NCI-H2081 treated with DMSO at 0.1 percent for 48 hours (cell line): ENCODE results near the gene SETD1B.
"Not testable (repeated sequence)": the region's sequence is repeated elsewhere in the genome, so short reads cannot be mapped to it uniquely, and the experiment has no call there.

ENCODE experiments used
- DNase-seq: peaks from one replicate; lab custom pipeline; 2025; lab: John Stamatoyannopoulos, UW

The SETD1B gene

DNA sequence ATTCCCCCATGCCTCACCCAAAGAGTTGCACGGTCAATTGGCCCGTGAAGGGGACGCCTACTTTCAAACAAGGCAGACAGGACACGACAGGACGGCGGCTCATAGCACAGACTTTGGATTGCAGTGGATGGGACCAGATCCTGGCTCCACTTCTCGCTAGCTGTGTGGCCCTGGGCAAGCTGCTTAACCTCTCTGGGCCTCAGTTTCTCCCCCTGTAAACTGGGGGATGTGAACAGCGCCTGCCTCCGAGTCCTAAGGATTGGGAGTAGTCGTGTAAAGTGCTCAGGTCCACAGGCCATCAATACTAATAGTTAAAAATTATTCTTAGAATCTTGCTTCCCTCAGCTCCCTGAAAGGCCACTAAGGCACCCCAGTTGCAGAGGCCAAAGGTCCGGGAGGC, 23.4 kb upstream of the SETD1B start:
- DNase-seq: no peak

- DNase-seq: no peak
These were observed 22.3 kb upstream of the SETD1B start for GRCh38 chr12:121781484-121781997.

DNA sequence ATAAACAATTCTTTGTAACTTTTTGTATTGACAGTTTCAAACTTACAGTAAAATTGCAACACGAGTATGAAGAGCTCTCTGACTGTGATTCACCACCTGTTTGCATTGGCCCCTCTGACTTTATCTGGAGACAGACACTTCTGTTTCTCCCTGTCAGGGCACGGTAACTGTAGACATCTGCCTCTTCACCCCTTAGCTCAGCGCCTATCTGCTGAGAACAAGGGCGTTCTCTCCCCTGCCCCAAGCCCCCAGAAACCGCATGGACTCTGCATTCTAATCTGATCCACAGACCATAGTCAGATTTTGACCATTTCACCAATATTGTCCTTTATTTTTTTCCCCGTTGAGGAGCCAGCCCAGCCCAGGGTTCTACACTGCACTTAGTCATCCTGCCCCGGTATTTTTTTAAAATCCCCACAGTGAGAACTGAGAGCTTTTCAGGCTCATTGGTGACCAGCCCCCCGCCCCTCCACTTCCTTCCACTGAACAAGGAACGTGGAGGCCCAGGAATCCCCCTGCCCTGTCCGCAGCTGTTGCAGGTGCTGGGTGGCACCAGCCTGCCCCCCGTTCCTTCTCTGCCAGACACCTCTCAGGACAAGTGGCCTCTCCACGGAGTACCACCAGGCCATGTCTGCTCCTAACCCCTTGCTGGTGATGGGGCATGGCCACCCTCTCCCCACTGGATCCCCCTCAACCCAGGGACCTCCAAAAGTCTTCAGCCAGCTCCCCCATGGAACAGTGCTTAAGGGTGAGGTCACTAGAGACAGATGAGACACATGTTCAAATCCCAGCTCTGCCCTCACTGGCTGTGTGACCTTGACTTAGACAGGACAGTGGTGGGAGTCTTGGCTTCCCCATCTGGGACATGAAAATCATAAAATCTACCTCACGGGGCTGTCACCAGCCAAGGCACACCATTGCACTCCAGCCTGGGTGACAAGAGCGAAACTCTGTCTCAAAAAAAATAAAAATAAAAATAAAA, 21.5 kb upstream of the SETD1B start:
- DNase-seq: no peak

DNA sequence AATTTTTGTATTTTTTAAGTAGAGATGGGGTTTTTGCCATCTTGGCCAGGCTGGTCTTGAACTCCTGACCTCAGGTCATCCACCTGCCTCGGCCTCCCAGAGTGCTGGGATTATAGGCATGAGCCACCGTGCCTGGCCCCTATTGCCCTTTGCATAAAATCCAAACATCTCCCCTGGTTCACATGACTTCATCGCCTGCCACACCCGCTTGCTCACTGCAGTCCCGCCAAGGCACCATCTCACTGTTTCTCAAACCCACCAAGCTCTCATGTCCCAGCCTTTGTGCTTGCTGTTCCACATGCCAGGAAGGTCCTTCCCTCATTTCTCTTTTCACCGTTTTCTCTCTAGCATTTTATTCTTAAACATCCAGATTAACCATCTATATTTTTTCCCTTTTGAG, 20.0 kb upstream of the SETD1B start:
- no peak for DNase-seq

GRCh38 chr12:121784460-121784859, 19.3 kb upstream of the SETD1B start:
- no peak for DNase-seq

GRCh38 chr12:121786440-121786825, 17.4 kb upstream of the SETD1B start:
- DNase-seq: no peak

DNA sequence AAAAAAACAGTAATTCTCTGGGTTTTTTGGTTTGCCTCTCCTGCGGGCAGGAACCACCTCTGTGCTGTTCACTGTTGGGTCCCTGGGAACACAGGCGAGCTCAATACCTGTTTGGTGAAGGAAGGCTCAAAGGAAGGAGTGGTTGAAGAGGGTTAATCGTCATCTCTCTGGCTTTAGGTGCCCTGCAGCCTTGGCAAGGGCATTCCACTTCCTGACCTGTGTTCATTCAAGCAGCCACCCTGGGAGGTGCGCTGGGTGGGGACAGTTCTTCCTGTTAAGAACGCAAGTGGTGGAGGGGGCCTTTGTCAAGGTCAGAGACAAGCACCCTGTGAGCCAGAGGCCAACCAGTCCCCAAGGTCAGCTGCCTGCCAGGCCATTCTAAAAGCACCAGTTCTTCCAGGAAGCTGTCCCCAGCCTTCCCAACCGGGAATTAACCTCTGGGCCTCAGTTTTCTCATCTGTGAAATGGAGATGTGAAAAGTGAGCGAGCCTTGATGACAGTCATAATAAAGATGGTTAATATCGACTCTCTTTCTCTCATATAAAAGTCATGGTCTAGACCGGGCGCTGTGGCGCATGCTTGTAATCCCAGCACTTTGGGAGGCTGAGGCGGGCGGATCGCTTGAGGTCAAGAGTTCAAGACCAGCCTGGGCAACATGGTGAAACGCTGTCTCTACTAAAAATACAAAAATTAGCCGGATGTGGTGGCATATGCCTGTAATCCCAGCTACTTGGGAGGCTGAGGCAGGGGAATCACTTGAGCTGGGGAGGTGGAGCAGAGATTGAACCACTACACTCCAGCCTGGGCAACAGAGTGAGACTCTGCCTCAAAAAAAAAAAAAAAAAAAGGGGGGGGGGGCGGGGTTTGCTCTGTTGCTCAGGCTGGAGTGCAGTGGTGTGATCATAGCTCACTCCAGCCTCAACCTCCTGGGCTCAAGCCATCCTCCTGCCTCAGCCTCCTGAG, 16.5 kb upstream of the SETD1B start:
- no peak for DNase-seq

- no peak for DNase-seq
These were observed 15.5 kb upstream of the SETD1B start for GRCh38 chr12:121788176-121788818.

- DNase-seq: no peak
These were observed 14.5 kb upstream of the SETD1B start for GRCh38 chr12:121789233-121789781.

GRCh38 chr12:121789800-121790728, 13.7 kb upstream of the SETD1B start:
- no peak for DNase-seq

- DNase-seq: not testable (repeated sequence)
These were observed 13.0 kb upstream of the SETD1B start for GRCh38 chr12:121790785-121791184.

GRCh38 chr12:121791671-121792551, 11.9 kb upstream of the SETD1B start:
- DNase-seq: no peak

DNA sequence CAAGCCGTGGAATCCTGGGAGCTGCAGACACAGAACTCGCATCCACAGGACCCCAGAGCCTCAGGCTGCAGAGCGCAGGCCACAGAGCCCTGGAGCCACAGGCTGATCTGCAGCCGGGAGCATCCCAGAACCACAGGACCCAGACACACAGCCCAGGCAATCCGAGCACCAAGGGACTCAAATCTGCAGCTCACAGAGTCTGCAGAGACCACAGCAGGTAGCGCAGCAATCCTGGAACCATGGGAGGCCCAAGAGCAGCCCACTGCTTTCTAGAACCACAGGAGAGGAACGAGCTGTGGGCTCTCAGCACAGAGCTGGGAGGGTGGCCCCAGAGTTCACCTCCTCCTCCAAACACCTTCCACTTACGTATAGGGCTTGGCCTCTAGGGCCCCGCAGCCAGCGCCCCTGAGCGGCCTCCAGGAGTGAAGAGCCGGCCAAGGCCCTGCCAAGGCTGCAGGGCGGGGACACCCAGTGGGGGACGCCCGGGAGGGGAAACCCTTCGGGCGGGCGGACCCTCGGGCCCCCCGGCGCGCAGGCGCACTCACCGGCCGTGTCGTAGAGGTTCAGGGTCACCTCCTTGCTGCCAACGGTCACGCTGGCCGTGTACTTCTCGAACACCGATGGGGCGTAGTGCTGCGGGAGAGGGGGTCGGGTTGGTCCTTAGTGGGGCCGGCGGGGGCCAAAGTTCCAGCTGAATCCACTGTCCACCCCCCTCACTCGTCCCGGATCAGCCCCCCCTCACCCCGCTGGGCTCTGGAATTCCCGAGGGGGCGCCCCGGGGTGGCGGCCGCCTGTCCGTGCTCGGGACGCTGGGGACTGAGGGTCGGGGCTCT, 11.0 kb upstream of the SETD1B start:
- no peak for DNase-seq

DNA sequence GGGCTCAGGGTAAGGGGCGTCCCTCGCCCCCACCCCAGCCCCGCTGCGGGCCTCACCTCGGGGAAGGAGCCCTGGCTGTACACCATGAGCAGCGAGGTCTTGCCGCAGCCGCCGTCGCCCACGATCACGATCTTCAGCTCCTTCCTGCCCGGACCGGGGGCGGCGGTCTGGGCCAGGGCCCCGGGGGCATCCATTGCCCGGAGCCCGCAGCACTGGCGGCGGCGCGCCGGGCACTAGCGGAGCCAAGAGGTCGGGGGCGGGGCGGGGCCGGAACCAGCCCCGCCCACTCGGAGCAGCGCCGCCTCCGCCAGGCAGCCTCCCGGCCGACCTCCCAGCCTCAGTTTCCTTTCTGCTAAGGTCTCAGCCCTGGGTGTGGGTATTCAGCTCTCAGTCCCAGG, 10.4 kb upstream of the SETD1B start, which contains the start of gene RHOF:
Gene RHOF, minus strand, starts transcription at position 249 of the 398 bp plus-strand sequence. Its CDS starts 55 bp downstream, at position 194.
- no peak for DNase-seq

DNA sequence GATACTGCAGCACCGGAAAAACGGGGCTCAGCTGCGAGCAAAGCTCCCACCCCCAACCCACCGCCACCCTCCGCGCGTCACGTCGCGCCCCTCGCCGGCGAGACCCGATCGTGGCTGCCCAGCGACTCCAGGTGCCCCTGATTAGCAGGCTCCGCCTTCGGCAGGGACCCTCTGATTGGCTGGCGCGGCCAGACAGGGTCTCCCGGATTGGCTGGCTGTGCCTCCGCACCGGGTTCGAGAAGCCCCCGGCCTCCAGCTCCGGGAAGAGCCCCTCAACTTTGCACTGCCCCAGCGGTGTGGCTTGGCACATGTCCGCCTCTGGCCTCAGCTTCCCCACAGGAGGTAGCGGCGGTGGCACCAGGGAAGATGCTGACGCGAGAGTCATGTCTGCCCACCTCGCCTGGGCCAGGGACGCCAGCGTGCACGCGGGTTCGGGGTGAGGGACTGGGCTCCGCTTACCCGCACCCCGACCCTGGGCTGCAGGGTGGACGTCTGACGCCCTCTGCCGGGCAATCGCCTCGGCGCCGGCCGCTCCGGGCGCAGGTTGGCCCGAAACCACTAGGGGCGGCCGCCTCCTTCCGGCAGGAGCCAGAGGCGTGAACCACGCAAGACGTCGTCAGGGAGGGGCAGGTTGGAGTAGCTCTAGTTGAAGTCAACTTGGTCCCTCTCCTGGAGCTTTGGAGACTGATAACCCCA, 9.8 kb upstream of the SETD1B start:
- peak; percentile 56 for DNase-seq

GRCh38 chr12:121794534-121795033, 9.2 kb upstream of the SETD1B start:
- DNase-seq: no peak
